ENCODE data around the gene ENAM. TPM values are rescaled to one million over a fixed set of nuclear protein-coding genes. Genes with fewer than 3 reads are reported as not detected.

ENAM gene
- total and polyA plus RNA-seq, 9 donors: 0.01 to 1.0 (median 0.42) TPM; not detected in 5

DNA sequence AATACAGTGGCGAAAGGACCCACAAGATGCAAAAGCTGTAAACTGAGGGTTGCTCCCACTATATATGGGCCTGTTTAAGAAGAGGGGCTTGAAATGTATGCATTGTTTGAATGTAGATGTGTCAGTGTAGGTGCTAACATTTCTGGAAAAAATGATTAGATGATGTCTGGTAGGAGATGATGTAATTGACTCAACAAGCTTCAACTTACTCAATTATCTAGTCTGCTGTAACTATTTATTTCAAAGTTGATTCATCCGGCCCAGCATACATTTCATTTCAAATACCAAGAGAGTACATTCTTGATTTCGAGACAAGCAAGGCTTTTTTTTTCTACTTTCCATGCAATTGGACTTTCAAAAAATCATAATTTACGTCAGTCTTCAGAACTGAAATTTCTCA, 9.3 kb upstream of the ENAM start:
- DNase-seq: no peak
- no peaks in the 10 kb centered on the region for H3K4me1 ChIP-seq (ENCODE audit: insufficient read depth)
- no peak overlapping the region for H3K4me3 ChIP-seq
- TF ChIP-seq, protein P1, sequence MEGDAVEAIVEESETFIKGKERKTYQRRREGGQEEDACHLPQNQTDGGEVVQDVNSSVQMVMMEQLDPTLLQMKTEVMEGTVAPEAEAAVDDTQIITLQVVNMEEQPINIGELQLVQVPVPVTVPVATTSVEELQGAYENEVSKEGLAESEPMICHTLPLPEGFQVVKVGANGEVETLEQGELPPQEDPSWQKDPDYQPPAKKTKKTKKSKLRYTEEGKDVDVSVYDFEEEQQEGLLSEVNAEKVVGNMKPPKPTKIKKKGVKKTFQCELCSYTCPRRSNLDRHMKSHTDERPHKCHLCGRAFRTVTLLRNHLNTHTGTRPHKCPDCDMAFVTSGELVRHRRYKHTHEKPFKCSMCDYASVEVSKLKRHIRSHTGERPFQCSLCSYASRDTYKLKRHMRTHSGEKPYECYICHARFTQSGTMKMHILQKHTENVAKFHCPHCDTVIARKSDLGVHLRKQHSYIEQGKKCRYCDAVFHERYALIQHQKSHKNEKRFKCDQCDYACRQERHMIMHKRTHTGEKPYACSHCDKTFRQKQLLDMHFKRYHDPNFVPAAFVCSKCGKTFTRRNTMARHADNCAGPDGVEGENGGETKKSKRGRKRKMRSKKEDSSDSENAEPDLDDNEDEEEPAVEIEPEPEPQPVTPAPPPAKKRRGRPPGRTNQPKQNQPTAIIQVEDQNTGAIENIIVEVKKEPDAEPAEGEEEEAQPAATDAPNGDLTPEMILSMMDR (IDR thresholded peaks at IDR 0.05): no peak
- TF ChIP-seq EP300 (IDR thresholded peaks at IDR 0.05): no peak
- no peak for TF ChIP-seq POLR2A (IDR thresholded peaks at IDR 0.05)
- intact Hi-C loops (cut with DNase I): no loop called here
- no peaks in the 10 kb centered on the region for H3K27me3 ChIP-seq
- 83 to 87% (median 85%) methylated on average over 4 of the region's 4 CpGs for WGBS, 3 donors
- H3K9me3 ChIP-seq: no peaks in the 10 kb centered on the region
- no peaks in the 10 kb centered on the region for H3K36me3 ChIP-seq
- H3K27ac ChIP-seq: no peak overlapping the region

DNA sequence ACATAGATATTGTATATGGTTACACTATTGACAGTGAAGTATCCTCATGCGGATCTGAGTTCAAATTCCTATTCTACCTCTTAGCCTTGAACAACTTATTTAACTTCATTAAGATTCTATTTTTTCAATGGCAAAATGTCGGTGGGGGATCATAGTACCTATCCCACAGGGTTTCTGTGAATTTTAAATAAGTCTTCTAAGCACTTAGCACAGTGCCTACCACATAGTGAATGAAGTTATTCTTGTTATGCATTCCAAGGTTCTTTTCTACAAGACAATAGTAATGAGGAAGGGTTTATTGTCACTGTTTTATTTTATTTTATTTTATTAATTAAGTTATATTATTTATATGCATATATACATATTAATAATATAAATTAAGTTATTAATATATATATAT, 8.8 kb upstream of the ENAM start:
- Histone ChIP-seq H3K36me3 (no peaks in the 10 kb centered on the region), H3K9me3 (no peaks in the 10 kb centered on the region), H3K27ac (no peak overlapping the region), H3K4me3 (no peak overlapping the region), H3K4me1 (ENCODE audit: insufficient read depth) (no peaks in the 10 kb centered on the region), H3K27me3 (no peaks in the 10 kb centered on the region)
- TF ChIP-seq, protein P1 (IDR thresholded peaks at IDR 0.05): no peak
- TF ChIP-seq POLR2A (IDR thresholded peaks at IDR 0.05): no peak
- no peak for TF ChIP-seq EP300 (IDR thresholded peaks at IDR 0.05)
- intact Hi-C loops (cut with DNase I): no loop called here
- no peak for DNase-seq
- WGBS, 3 donors: 94 to 95% (median 95%) methylated on average over 2 of the region's 2 CpGs

GRCh38 chr4:70623323-70623722, 5.2 kb upstream of the ENAM start:
- no peak for DNase-seq
- Histone ChIP-seq H3K4me1 (ENCODE audit: insufficient read depth) (no peaks in the 10 kb centered on the region), H3K27ac (no peak overlapping the region), H3K36me3 (no peaks in the 10 kb centered on the region), H3K27me3 (no peaks in the 10 kb centered on the region), H3K9me3 (no peaks in the 10 kb centered on the region), H3K4me3 (no peak overlapping the region)
- TF ChIP-seq EP300 (IDR thresholded peaks at IDR 0.05) (no peak), POLR2A (IDR thresholded peaks at IDR 0.05) (no peak)
- TF ChIP-seq, protein P1 (IDR thresholded peaks at IDR 0.05): no peak
- intact Hi-C loops (cut with DNase I): no loop called here
- WGBS, 3 donors: 94 to 95% (median 95%) methylated on average over 3 of the region's 3 CpGs

GRCh38 chr4:70624226-70624793, 4.2 kb upstream of the ENAM start:
- intact Hi-C loops (cut with DNase I): no loop called here
- H3K27me3 ChIP-seq: no peaks in the 10 kb centered on the region
- no peak overlapping the region for H3K4me3 ChIP-seq
- TF ChIP-seq, protein P1 (IDR thresholded peaks at IDR 0.05): no peak
- TF ChIP-seq POLR2A (IDR thresholded peaks at IDR 0.05) (no peak), EP300 (IDR thresholded peaks at IDR 0.05) (no peak)
- no peaks in the 10 kb centered on the region for H3K4me1 ChIP-seq (ENCODE audit: insufficient read depth)
- H3K9me3 ChIP-seq: no peaks in the 10 kb centered on the region
- H3K36me3 ChIP-seq: no peaks in the 10 kb centered on the region
- DNase-seq: no peak
- no peak overlapping the region for H3K27ac ChIP-seq
- WGBS, 3 donors: 48 to 56% (median 49%) methylated on average over 1 of the region's 1 CpG
